Ectodermal cell (in vitro differentiated cells): ENCODE measurements around the gene DNAJB1.

ENCODE experiments used
- H3K27ac ChIP-seq: 2 replicates; pipeline ENCODE4 v1.7.0; 2013; ENCODE audit warnings: mild to moderate bottlenecking, low read depth, low read length; ENCODE audit not compliant: insufficient read depth, poor library complexity, severe bottlenecking
- H3K27me3 ChIP-seq: 2 replicates; pipeline ENCODE4 v1.7.0; 2013; ENCODE audit warnings: mild to moderate bottlenecking, low read length; ENCODE audit not compliant: insufficient read depth, control insufficient read depth, poor library complexity, severe bottlenecking
- H3K36me3 ChIP-seq: one replicate; pipeline ENCODE4 v1.7.0; 2013; ENCODE audit warnings: low read length; ENCODE audit not compliant: control insufficient read depth, insufficient read depth
- H3K4me1 ChIP-seq: one replicate; pipeline ENCODE4 v1.7.0; 2013; ENCODE audit warnings: low read length; ENCODE audit not compliant: control insufficient read depth, insufficient read depth
- H3K4me3 ChIP-seq: 2 replicates; pipeline ENCODE4 v1.7.0; 2013; ENCODE audit warnings: low read depth, low read length, control low read depth; ENCODE audit not compliant: insufficient read depth
- H3K9me3 ChIP-seq: 2 replicates; pipeline ENCODE4 v1.7.0; 2013; ENCODE audit warnings: mild to moderate bottlenecking, low read length, moderate library complexity; ENCODE audit not compliant: control insufficient read depth
- WGBS, 2 experiments: methylation state at CpG; one replicate each; pipeline ENCODE4 v1.1.7; 2013; ENCODE audit warnings: missing lambda C conversion rate in 2 of 2; 5-methylcytosine and 5-hydroxymethylcytosine counted together

The DNAJB1 gene

DNA sequence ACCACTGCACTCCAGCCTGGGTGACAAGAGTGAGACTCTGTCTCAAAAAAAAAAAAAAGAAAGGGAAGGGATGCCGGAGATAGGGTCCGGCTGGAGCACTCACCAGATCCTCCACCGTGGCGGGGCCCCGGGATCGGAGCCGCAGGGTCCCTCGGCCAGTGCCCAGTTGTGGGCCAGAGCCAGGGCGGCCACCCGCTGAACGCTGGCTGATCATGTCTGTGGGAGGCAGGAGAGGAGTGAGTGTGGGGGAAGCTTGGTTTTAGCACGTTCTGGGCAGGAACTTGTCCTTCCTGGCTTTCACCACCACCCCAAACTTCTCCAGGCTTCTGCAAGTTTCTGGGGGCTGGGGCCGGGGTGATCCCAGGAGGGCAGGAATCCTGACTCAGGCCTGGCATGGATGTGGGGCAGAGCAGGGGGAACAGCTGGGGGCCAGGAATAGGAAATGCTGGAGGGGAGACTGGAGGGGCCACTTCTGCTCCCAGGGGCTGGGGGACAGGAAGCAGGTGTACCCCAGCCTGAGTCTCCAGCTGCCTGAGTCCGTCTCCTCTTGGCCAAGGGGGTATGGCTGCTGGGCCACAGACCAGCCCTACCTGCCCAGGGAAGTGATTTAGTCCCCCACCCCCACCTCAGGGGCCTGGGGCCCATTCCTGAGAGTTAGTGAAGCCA lies 38.8 kb downstream of the DNAJB1 start:
- no peak overlapping the region for H3K27ac ChIP-seq
- peaks cover 19% of the 10 kb centered on the region for H3K4me1 ChIP-seq
- no peaks in the 10 kb centered on the region for H3K27me3 ChIP-seq
- no peaks in the 10 kb centered on the region for H3K9me3 ChIP-seq
- peaks cover 14% of the 10 kb centered on the region for H3K36me3 ChIP-seq
- H3K4me3 ChIP-seq: no peak overlapping the region
- 89 to 91% methylated on average over 14 of the region's 14 CpGs for WGBS, 2 experiments

GRCh38 chr19:14478113-14478545 lies 40.1 kb downstream of the DNAJB1 start:
- Histone ChIP-seq H3K9me3 (no peaks in the 10 kb centered on the region), H3K27me3 (peaks cover 3% of the 10 kb centered on the region), H3K36me3 (peaks cover 14% of the 10 kb centered on the region), H3K27ac (no peak overlapping the region), H3K4me1 (peaks cover 19% of the 10 kb centered on the region), H3K4me3 (no peak overlapping the region)
- 93 to 94% methylated on average over 24 of the region's 24 CpGs for WGBS, 2 experiments

- Histone ChIP-seq H3K4me1 (peaks cover 22% of the 10 kb centered on the region), H3K27ac (no peak overlapping the region), H3K4me3 (no peak overlapping the region), H3K36me3 (peaks cover 10% of the 10 kb centered on the region), H3K27me3 (peaks cover 9% of the 10 kb centered on the region), H3K9me3 (no peaks in the 10 kb centered on the region)
- WGBS, 2 experiments: 90 to 92% methylated on average over 8 to 10 of the region's 10 CpGs
Observed at GRCh38 chr19:14477418-14478112, 40.6 kb downstream of the DNAJB1 start.

GRCh38 chr19:14476673-14477401 lies 41.4 kb downstream of the DNAJB1 start:
- 81 to 86% methylated on average over 26 of the region's 26 CpGs for WGBS, 2 experiments
- Histone ChIP-seq H3K27me3 (peaks cover 13% of the 10 kb centered on the region), H3K9me3 (no peaks in the 10 kb centered on the region), H3K27ac (no peak overlapping the region), H3K36me3 (peaks cover 4% of the 10 kb centered on the region), H3K4me3 (no peak overlapping the region), H3K4me1 (peaks cover 25% of the 10 kb centered on the region)

GRCh38 chr19:14476327-14476672 lies 41.9 kb downstream of the DNAJB1 start:
- no peak overlapping the region for H3K4me3 ChIP-seq
- 92 to 93% methylated on average over 7 of the region's 7 CpGs for WGBS, 2 experiments
- H3K36me3 ChIP-seq: peaks cover 4% of the 10 kb centered on the region
- H3K27me3 ChIP-seq: peaks cover 13% of the 10 kb centered on the region
- no peaks in the 10 kb centered on the region for H3K9me3 ChIP-seq
- H3K27ac ChIP-seq: no peak overlapping the region
- peaks cover 25% of the 10 kb centered on the region for H3K4me1 ChIP-seq

GRCh38 chr19:14475251-14476073 lies 42.7 kb downstream of the DNAJB1 start, which contains the start of gene PTGER1:
TSS of gene PTGER1 (minus strand) at chr19:14475354. CDS start at chr19:14474320, 1,034 bp downstream.
- WGBS, 2 experiments: 31 to 37% methylated on average over 33 of the region's 33 CpGs
- Histone ChIP-seq H3K27ac (no peak within 1 kb of the TSS), H3K27me3 (peaks cover 13% of the 10 kb centered on the region), H3K9me3 (no peaks in the 10 kb centered on the region), H3K36me3 (peaks cover 4% of the 10 kb centered on the region), H3K4me1 (peaks cover 25% of the 10 kb centered on the region), H3K4me3 (no peak within 1 kb of the TSS)

GRCh38 chr19:14474827-14475226 lies 43.4 kb downstream of the DNAJB1 start:
- H3K27ac ChIP-seq: no peak overlapping the region
- H3K9me3 ChIP-seq: no peaks in the 10 kb centered on the region
- WGBS, 2 experiments: 79 to 80% methylated on average over 12 of the region's 12 CpGs
- H3K4me3 ChIP-seq: no peak overlapping the region
- peaks cover 4% of the 10 kb centered on the region for H3K36me3 ChIP-seq
- peaks cover 13% of the 10 kb centered on the region for H3K27me3 ChIP-seq
- peaks cover 21% of the 10 kb centered on the region for H3K4me1 ChIP-seq

GRCh38 chr19:14473978-14474578 lies 44.1 kb downstream of the DNAJB1 start:
- H3K27ac ChIP-seq: no peak overlapping the region
- H3K27me3 ChIP-seq: peaks cover 13% of the 10 kb centered on the region
- H3K4me3 ChIP-seq: no peak overlapping the region
- H3K4me1 ChIP-seq: peaks cover 21% of the 10 kb centered on the region
- WGBS, 2 experiments: 95 to 96% methylated on average over 53 of the region's 53 CpGs
- no peaks in the 10 kb centered on the region for H3K9me3 ChIP-seq
- no peaks in the 10 kb centered on the region for H3K36me3 ChIP-seq

GRCh38 chr19:14473073-14473977 lies 44.9 kb downstream of the DNAJB1 start:
- no peak overlapping the region for H3K27ac ChIP-seq
- H3K27me3 ChIP-seq: peaks cover 13% of the 10 kb centered on the region
- peaks cover 21% of the 10 kb centered on the region for H3K4me1 ChIP-seq
- H3K36me3 ChIP-seq: no peaks in the 10 kb centered on the region
- no peaks in the 10 kb centered on the region for H3K9me3 ChIP-seq
- 93 to 94% methylated on average over 97 of the region's 97 CpGs for WGBS, 2 experiments
- H3K4me3 ChIP-seq: no peak overlapping the region
